ENCODE results near the gene MARF1.

The MARF1 gene

DNA sequence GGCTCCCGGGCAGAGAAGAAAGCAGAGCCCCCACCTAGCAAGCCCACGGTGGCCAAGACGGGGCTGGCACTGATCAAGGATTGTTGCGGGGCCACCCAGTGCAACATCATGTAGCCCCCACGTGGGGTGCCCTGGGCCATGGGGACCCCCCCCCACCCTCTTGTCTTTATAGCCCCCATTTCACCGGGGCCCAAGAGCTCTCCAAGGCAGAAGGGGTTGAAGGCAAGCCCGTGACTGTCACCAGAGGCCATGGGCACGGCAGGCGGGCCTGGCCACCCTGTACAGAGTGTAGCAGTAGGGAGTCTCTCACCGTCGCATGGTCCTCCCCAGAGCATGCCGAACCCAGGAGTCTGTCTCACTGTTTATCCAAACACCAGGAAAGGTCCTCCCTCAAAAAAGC is 56.2 kb downstream of the MARF1 start:
- Histone ChIP-seq H3K27me3 (ENCODE audit: insufficient read depth, low read length, poor library complexity) (no peaks in the 10 kb centered on the region), H2AFZ (ENCODE audit: low read depth, low read length) (no peak overlapping the region), H3K4me2 (ENCODE audit: insufficient read depth, low read length) (no peak overlapping the region), H3K27ac (ENCODE audit: low read length) (no peak overlapping the region), H3K4me3 (ENCODE audit: low read depth in 1 of 2, low read length in 2 of 2) (no peak overlapping the region), H3K9ac (ENCODE audit: low read depth, low read length) (no peak overlapping the region), H4K20me1 (ENCODE audit: insufficient read depth, low read length) (no peaks in the 10 kb centered on the region), H3K9me3 (ENCODE audit: insufficient read depth, low read length, severe bottlenecking) (peaks cover 15% of the 10 kb centered on the region), H3K36me3 (ENCODE audit: insufficient read depth, low read length) (no peaks in the 10 kb centered on the region), H3K79me2 (ENCODE audit: insufficient read depth, low read length) (no peaks in the 10 kb centered on the region), H3K4me1 (ENCODE audit: insufficient read depth, low read length) (peaks cover 4% of the 10 kb centered on the region; the same call in 1 of the 2 replicates)
- ATAC-seq (ENCODE audit: insufficient read depth, low read depth) (no peak), DNase-seq (no peak)
- TF ChIP-seq, protein P1, sequence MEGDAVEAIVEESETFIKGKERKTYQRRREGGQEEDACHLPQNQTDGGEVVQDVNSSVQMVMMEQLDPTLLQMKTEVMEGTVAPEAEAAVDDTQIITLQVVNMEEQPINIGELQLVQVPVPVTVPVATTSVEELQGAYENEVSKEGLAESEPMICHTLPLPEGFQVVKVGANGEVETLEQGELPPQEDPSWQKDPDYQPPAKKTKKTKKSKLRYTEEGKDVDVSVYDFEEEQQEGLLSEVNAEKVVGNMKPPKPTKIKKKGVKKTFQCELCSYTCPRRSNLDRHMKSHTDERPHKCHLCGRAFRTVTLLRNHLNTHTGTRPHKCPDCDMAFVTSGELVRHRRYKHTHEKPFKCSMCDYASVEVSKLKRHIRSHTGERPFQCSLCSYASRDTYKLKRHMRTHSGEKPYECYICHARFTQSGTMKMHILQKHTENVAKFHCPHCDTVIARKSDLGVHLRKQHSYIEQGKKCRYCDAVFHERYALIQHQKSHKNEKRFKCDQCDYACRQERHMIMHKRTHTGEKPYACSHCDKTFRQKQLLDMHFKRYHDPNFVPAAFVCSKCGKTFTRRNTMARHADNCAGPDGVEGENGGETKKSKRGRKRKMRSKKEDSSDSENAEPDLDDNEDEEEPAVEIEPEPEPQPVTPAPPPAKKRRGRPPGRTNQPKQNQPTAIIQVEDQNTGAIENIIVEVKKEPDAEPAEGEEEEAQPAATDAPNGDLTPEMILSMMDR (IDR thresholded peaks at IDR 0.05; ENCODE audit: borderline replicate concordance, extremely low read depth, low read length, poor library complexity, severe bottlenecking), result no peak
- no peak for TF ChIP-seq EZH2 (IDR thresholded peaks at IDR 0.05; ENCODE audit: borderline replicate concordance, low read depth, low read length, severe bottlenecking)

DNA sequence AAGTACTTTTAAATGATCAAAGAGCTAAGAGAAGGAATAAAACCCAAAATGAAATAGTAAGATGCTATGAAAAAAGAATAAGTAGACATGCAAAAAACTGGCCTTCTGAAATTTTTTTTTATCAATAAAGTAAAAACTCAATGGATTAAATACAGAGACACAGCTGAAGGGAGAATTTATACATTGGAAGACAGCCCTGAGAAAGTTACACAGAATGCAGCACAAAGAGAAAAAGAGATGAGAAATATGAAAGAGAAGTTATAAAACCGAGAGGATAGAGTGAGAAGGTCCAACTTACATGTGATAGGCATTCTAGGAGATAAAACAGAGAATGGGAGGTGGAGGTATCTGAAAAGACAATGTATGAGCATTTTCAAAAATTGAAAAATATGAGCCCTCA is 57.0 kb downstream of the MARF1 start:
- no peak for DNase-seq
- H3K79me2 ChIP-seq (ENCODE audit: insufficient read depth, low read length), result no peaks in the 10 kb centered on the region
- H3K4me2 ChIP-seq (ENCODE audit: insufficient read depth, low read length), result no peak overlapping the region
- ATAC-seq (ENCODE audit: insufficient read depth, low read depth), result no peak
- H3K4me3 ChIP-seq (ENCODE audit: low read depth in 1 of 2, low read length in 2 of 2), result no peak overlapping the region
- no peak overlapping the region for H3K27ac ChIP-seq (ENCODE audit: low read length)
- no peak overlapping the region for H3K9ac ChIP-seq (ENCODE audit: low read depth, low read length)
- H3K27me3 ChIP-seq (ENCODE audit: insufficient read depth, low read length, poor library complexity), result no peaks in the 10 kb centered on the region
- no peak overlapping the region for H2AFZ ChIP-seq (ENCODE audit: low read depth, low read length)
- H3K36me3 ChIP-seq (ENCODE audit: insufficient read depth, low read length), result no peaks in the 10 kb centered on the region
- H4K20me1 ChIP-seq (ENCODE audit: insufficient read depth, low read length), result no peaks in the 10 kb centered on the region
- peaks cover 15% of the 10 kb centered on the region for H3K9me3 ChIP-seq (ENCODE audit: insufficient read depth, low read length, severe bottlenecking)
- no peak for TF ChIP-seq EZH2 (IDR thresholded peaks at IDR 0.05; ENCODE audit: borderline replicate concordance, low read depth, low read length, severe bottlenecking)
- TF ChIP-seq, protein P1 (IDR thresholded peaks at IDR 0.05; ENCODE audit: borderline replicate concordance, extremely low read depth, low read length, poor library complexity, severe bottlenecking), result no peak
- H3K4me1 ChIP-seq (ENCODE audit: insufficient read depth, low read length), result peaks cover 4% of the 10 kb centered on the region; the same call in 1 of the 2 replicates

DNA sequence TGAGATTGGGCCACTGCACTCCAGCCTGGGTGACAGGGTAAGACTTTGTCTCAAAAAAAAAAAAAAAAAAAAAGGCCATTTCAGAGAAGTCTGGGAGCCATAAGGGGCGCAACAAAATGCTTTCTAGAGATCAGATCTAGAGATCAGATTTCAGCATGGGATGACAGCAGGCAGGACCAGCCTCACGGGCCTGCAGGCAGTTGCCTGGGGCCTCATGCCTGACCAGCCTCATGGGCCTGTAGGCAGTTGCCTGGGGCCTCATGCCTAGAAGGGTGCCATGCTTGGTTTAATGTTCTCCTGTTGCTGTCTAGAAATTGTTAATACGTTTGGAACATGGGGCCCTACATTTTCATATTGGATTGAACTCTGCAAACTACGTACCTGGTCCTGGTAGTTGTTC is 59.4 kb downstream of the MARF1 start:
- DNase-seq (no peak), ATAC-seq (ENCODE audit: insufficient read depth, low read depth) (no peak)
- H3K9ac ChIP-seq (ENCODE audit: low read depth, low read length), result no peak overlapping the region
- H3K79me2 ChIP-seq (ENCODE audit: insufficient read depth, low read length), result no peaks in the 10 kb centered on the region
- H3K4me2 ChIP-seq (ENCODE audit: insufficient read depth, low read length), result no peak overlapping the region
- no peaks in the 10 kb centered on the region for H4K20me1 ChIP-seq (ENCODE audit: insufficient read depth, low read length)
- H3K27me3 ChIP-seq (ENCODE audit: insufficient read depth, low read length, poor library complexity), result no peaks in the 10 kb centered on the region
- H3K9me3 ChIP-seq (ENCODE audit: insufficient read depth, low read length, severe bottlenecking), result peaks cover 15% of the 10 kb centered on the region
- no peaks in the 10 kb centered on the region for H3K36me3 ChIP-seq (ENCODE audit: insufficient read depth, low read length)
- no peak overlapping the region for H3K27ac ChIP-seq (ENCODE audit: low read length)
- TF ChIP-seq EZH2 (IDR thresholded peaks at IDR 0.05; ENCODE audit: borderline replicate concordance, low read depth, low read length, severe bottlenecking), result no peak
- TF ChIP-seq, protein P1 (IDR thresholded peaks at IDR 0.05; ENCODE audit: borderline replicate concordance, extremely low read depth, low read length, poor library complexity, severe bottlenecking), result no peak
- H3K4me1 ChIP-seq (ENCODE audit: insufficient read depth, low read length), result no peaks in the 10 kb centered on the region
- no peak overlapping the region for H3K4me3 ChIP-seq (ENCODE audit: low read depth in 1 of 2, low read length in 2 of 2)
- H2AFZ ChIP-seq (ENCODE audit: low read depth, low read length), result no peak overlapping the region
